Muscle of arm (tissue), 12 donors: ENCODE data around the gene TBX4. TPM values are rescaled to one million over a fixed set of nuclear protein-coding genes. Genes with fewer than 3 reads are reported as not detected.

Experiments
- DNase-seq: peaks from one replicate; pipeline ENCODE4 v3.0.0-alpha.2; 2013
- polyA plus RNA-seq, 12 donors: library from polyadenylated mRNA; unstranded; fragments of 120-200 nt; gene quantifications; one replicate each; pipeline ENCODE4 v1.2.1, GENCODE V29; 2013; ENCODE audit not compliant: insufficient read length in 12 of 12

Gene TBX4
- polyA plus RNA-seq, 12 donors, result 3.0 to 42.8 (median 12.8) TPM; not detected in 1

GRCh38 chr17:61451538-61452300 lies 503 bp upstream of the TBX4 start:
- DNase-seq, result no peak

DNA sequence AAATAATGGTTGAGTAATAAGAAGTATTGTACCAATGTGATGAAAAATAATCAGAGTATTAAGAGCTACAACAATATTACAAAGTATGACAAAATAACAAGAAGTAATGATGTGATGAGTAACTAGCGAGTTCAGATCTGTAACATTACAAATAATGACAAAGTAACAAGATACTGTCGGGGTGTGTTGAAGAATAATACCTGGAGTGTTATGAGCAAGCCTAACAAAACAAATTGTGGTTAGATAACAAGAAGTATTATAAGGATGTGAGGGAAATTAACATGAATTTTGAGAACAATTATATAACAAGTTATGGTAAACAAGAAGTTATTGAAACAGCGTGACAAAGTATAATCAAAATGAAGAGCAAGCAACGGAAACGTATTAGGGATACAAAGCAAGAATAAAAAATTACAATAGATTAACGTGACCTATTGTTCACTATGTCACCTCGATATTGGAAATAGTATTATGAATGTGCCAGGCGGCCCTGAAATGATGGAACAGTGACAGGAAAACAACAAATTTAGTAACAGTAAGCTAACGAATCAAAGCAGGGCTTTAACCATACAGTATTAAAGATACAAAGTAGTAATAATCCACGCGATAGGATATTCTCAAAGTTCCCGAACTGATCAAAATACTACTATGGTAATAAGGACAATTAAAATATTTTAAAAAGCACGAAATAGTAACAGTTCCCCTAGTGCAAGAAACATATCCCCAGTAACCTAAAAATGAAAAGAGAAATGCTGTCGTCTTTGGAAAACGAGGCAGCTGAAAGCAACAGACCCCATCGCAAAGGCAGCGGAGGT lies 1.6 kb downstream of the TBX4 start:
- no peak for DNase-seq

DNA sequence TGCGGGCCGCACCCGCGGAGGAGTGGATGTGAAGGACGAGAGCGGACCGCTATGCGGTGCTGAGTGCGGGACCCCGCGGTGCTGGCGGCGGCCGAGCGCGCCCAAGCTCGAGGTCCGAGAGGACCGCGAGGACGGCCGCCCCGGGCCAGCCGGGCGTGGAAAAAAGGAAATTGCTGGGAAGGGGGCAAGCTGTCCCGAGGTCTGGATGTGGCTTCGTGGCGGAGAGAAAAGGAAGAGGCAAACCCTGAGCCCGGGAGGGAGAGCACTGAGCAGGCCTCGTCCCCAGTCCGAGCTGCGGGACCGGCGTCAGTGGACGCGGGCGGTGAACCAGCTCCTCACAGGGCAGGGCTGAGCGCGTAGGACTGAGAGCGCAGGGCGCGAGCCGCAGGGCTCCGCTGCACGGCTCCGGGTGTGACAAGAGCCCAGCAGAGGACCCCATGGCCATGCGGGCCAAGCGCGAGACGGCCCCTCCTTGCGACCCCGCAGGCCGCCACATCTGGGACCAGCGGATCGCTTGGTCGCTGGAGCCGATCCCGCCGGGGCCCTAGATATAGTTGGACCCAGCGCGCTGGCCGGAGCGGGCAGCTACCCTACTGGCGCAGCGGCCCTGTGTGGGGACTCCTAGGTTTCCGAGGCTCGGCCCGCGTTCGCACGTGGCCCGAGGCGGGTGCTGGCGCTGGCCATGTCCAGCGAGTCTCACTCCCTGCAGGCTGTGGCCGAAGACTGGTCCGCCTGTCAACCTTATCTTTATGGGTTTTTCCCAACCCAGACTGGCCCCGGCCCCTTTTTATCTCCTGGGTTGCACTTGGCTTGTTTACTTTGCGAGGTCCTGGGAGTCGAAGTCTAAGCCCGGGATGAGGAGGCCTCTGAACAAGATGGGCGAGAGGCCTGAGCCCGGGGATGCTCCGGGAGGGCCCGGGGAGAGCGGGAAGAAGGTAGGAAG lies 2.4 kb downstream of the TBX4 start:
- no peak for DNase-seq

DNA sequence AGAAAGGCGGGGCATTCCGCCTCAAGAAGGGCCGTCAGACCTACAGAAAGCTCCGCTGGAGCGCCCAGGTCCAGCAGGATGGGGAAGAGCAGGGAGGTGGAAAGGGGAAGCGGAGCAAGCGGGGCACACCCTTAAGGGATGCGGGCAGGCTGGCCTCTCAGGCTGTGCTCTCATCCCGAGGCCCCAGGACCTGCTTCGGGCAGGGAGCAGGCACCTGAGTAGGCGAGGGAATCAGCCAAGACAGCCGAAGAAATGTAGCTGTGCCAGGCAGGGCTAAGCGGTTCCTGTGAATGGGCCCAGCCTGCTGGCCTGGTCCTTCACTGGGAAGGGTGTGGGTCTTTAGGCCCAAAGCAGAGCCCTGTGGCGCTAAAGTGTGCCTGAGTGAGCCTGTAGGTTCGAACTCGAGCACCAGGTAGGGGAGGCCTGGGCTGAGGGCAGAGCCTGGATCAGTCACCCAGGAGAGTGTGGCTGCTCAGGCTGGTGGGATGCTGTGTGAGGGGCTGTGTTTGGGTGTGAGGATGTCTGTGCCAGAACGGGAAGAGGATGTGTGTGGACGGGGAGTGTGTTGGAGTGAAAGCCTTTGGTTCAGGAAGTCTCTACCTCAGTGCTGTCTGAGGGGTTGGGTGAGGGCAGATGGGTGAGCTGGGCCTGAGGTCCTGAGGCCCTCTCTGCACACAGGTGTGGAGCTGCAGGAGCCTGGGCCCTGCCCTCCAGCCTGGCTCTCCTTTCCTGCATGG lies 3.3 kb downstream of the TBX4 start:
- DNase-seq, result no peak

DNA sequence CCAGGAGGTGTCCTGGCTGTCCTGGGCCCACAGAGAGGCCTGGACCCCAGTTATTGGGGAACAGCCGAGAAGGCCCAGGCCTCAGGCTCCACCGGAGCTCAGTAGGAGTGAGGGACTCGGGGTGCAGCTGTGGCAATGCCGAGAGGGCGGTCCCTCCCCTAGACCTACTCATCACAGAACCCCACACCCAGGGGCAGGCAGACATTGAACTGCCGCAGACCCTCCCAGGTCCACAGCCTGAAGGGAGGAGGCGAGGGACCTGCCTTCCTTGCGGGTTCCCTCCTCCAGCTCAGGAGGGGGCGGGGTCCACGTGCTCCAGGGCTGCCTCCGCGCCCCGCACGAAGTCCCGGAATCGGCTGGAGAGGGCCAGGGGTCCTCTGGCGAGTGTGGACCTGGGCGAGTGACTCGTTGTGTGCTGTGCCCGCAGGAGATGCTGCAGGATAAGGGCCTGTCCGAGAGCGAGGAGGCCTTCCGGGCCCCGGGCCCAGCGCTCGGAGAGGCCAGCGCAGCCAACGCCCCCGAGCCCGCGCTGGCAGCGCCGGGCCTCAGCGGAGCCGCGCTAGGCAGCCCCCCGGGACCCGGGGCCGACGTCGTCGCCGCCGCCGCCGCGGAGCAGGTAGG lies 3.9 kb downstream of the TBX4 start:
- no peak for DNase-seq

DNA sequence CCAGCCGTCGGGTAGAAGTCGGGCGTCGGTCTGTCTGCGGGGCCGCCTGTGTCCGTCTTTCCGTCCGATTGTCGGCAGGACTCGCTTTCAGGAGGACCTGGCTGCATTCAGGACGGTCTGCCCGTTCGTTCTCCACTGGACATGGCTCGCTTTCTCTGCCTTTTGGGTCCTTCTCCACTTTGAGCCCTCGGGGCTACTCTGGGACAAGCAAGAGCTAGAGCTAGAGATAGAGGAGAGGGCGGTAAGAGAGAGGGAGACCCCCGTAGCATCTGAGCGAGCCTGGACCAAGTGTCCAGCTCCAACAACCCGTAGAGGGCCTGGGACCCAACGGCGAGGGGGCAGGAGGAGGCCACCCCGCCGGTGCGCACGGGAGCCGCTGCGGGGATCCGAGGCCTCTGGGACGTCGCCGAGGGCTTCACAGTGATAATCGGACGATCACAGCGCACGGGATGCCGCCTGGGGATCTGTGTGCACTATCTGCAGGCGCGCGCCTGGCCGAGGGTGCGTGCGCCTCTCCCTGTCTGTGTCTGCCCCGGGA lies 4.5 kb downstream of the TBX4 start:
- DNase-seq, result no peak

DNA sequence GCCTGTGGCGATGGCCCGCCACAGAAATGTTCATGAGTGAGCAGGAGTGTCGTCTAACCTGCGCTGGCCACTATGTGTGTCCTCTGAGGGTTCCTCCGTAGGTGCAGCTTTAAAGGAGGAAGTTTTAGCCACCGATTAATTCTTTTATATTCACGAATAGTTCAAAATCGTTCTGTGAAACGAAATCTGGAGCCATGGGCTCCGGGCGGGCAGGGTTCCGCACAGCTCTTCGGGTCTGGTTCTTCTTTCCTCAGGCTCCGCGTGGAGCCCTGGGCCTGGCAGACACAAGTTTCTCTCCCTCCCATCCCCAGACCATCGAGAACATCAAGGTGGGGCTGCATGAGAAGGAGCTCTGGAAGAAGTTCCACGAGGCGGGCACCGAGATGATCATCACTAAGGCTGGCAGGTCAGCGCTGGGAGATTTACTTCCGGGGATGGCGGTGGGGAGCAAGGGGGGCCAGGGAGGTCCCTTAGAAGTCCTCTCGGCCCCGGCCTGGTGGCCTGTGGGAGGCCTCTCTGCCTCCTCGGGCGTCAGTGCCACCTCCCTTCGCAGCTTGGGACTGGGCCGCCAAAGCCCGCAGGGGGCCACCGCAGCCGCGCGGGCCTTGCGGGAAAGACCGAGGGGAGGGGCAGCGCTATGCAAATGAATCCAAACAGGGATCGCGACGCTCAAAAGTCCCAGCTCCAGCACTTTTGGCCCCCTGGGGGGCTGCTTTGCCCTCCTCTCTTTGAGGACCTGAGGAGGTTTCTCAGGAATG lies 5.2 kb downstream of the TBX4 start:
- no peak for DNase-seq

GRCh38 chr17:61458000-61458399 lies 5.8 kb downstream of the TBX4 start:
- DNase-seq, result no peak

GRCh38 chr17:61458421-61459141 lies 6.4 kb downstream of the TBX4 start:
- no peak for DNase-seq

DNA sequence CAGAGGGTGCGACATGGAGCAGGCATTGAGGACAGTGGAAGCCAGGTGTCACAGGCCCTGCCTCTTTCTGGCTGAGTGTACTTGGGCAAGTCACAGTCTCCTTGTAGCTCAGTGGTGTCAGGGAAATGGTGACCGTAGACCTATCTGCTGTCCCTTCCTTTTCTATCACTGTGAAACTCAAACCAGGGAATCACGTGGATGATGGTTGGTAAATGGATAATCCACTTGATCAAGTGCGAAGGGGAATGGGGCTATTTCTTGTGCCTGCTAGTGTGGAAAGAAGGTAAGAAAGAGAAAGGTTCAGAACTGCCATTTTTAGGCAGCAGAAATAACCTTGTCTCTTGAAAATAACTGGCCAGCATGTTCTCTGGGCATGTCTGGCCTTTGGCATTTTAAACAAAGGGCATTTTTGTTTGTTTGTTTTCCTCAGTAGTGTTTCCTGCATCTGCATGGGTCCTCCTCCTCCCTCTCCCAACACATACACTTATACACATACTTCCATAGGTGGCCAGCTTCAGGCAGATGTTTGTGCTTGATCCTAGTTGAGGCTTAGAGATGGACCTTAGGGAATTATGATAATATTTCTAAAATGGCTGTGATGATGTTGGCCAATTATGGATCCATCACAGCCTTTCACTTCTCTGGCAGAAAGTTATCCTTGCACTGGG lies 7.1 kb downstream of the TBX4 start:
- no peak for DNase-seq

DNA sequence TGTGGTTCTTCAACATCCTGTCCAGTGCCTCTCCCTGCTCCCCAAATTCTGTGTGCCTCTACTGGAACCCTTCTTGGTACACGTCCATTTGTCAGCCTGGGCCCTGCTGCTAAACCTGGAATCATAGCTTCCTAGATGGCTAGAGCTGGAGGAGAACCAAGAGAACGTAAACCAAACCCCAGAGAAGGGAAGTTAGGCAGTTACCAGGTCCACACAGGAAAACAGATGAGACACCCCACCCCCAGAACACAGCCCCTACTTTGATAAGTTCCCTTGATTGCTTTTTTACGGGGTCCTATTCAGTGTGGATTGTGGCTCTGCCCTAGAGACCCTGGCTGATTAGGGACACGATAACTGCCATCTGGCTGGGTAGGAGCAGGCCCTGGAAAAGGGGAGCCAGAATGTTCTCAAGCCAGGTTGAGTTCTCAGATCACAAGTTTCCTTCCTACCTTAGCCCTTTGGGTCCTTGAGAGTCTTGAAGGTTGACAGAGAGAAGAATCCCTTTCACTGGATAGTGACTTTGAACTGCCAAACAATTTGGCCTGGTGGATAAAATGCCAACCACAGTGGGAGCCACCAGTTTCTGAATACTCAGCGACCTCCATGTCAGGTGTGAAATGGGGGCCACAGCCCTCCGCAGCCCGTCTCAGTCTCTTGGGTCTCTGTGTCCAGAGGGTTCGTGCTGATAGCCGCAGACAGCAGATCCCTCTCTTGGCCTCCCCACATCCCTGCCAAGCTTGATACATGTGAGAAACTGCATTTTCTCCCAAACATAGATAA lies 7.9 kb downstream of the TBX4 start:
- no peak for DNase-seq

DNA sequence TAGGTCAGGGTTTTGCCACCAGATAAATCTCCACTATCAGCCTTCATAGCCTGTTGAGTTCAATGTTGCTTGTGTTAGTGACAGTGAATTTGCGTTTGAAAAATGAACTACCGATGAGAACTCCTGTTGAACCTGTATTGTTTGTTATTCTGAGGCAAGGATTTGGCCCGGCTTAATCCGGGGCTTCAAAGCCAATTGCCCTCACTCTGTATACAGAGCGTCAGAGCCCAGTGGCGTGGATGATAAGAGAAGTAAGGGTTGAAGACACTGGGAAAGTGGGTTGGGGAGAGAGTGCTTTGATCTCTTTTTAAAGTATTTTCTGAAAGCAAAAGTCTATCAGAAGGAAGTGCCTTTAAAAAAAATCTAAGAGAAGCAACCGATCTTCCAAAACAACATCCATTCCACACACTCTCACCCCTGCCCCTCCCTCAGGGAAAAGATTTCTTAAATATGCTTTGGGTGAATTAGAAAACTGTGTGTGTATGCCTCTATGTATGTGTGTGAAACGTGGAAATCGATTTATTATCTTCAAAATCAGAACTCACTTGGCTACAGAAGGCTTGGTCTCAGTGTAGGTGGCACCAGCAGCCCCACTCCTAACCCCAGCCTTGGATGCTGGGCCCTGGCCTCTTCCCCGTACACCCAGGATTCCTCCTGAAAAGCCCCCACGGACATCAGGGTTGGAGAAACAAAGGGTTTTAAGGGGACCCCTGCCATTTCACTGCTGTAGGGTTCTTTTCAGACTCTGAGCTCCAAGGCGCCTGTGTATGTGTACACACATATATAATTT lies 8.8 kb downstream of the TBX4 start:
- DNase-seq, result no peak

GRCh38 chr17:61461586-61461966 lies 9.4 kb downstream of the TBX4 start:
- no peak for DNase-seq

DNA sequence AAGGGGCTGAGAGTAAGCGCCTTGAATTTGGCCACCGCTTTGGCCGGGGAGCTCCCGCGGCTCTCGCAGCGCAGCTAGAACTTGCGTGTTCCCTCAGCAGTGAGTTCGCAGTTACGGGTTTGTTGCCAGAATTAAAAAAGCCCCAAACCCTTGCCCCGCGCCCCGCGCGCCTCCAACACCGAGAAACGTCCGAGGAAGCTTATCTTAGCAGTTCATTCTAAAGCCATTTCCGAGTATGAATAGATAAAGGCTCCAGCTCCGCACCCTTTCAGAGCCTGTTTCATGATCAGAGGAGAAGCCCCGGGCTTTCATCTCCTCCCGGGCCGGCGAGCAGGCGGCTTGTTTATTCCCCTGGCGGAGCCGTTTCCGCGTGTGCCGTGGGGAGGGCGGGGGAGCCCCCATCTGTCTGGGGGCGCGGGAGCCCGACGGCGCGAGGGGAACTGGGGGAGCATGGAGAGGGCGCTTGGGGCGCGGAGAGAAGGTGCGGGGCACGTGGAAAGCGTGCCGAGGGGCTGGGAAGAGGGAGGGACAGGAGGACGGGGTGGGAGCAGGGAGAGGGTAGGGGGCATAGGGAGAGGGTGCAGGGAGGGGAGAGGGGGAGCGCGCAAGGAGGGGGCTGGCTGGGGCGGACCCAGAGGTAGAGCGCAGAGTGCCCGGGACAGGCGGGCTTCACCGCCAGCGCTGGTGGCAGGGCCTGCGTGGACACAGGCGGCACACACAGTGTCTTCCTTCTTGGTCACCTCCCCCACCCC lies 9.9 kb downstream of the TBX4 start:
- DNase-seq, result no peak

DNA sequence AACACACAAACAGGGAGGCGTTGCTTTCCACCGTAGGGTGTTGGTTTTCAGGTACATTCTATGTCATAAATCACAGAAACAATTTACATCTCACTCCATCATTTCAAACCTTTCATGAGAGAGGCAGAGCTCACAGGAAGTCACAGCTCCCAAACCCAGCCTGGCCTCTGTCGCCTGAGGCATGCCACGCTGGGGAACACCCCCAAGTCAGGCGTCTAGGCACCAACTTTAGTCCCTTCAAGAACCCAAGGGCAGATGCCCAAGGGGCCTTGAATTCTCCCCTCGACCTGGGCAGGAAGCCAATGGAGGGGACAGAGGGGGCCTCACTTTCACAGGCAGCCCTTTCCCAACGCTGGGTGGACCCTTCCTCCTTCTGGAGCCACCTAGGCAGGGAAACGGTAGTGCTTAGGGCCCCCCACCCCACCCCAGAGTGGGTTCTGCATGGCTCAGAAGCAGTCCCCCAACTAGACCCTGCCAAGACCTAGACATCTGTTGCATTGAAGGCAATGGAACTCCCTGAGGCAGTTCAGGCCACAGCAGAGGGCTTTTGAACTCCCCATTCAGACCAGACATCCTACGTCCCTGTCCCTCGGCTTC lies 10.6 kb downstream of the TBX4 start:
- no peak for DNase-seq
